IMR-90 (cell line): Measurements from ENCODE around the gene SBF1. TPM values are rescaled to one million over a fixed set of nuclear protein-coding genes. Genes with fewer than 3 reads are reported as not detected.

Experiments used
- ATAC-seq: fragments of 200-7000 bp; cut with Tn5 transposase; 2 replicates; pipeline ENCODE4 v1.9.1; 2020; ENCODE audit warnings: low read depth, mild to moderate bottlenecking, moderate library complexity
- BruUV-seq: library from RNA; stranded (reverse); fragments of 400-500 nt; replicated peaks from 2 replicates; lab custom pipeline; 2021; lab: Mats Ljungman, UMichigan
- CTCF ChIA-PET: fragments of 300-600 bp; formaldehyde crosslinking; extraction: SDS; loops from one replicate; lab custom pipeline; 2021; ENCODE audit warnings: antibody characterized with exemption; lab: Yijun Ruan, JAX
- POLR2A ChIA-PET: fragments of 300-600 bp; sonication (Branson Sonifier 250); formaldehyde crosslinking; loops from one replicate; lab custom pipeline; 2022; ENCODE audit warnings: antibody characterized with exemption; ENCODE audit not compliant: unreplicated experiment; lab: Charles Lee
- DNase-seq: peaks from one replicate; pipeline ENCODE4 v3.0.0; 2013
- H2AFZ ChIP-seq: replicated peaks from 2 replicates; pipeline ENCODE3; 2013; ENCODE audit warnings: low read length, mild to moderate bottlenecking; ENCODE audit not compliant: poor library complexity
- H2AK5ac ChIP-seq: 2 replicates; pipeline ENCODE4 v1.6.1; 2013; ENCODE audit warnings: low read depth, low read length, inconsistent platforms
- H2AK9ac ChIP-seq: replicated peaks from 2 replicates; pipeline ENCODE3; 2013; ENCODE audit warnings: mild to moderate bottlenecking, low read depth, low read length, moderate library complexity; ENCODE audit not compliant: poor library complexity
- H2BK120ac ChIP-seq: 2 replicates; pipeline ENCODE4 v1.6.1; 2013; ENCODE audit warnings: low read depth, low read length, inconsistent platforms
- H2BK15ac ChIP-seq: 3 replicates; pipeline ENCODE4 v1.6.1; 2013; ENCODE audit warnings: low read depth, low read length, inconsistent platforms
- H2BK20ac ChIP-seq: 2 replicates; pipeline ENCODE4 v1.6.1; 2013; ENCODE audit warnings: low read depth, mild to moderate bottlenecking, inconsistent platforms, low read length, moderate library complexity
- H2BK5ac ChIP-seq: 2 replicates; pipeline ENCODE4 v1.6.1; 2013; ENCODE audit warnings: mild to moderate bottlenecking, low read depth, low read length, inconsistent platforms; ENCODE audit not compliant: poor library complexity, severe bottlenecking
- H3K14ac ChIP-seq: replicated peaks from 2 replicates; pipeline ENCODE4 v1.6.1; 2013; ENCODE audit warnings: low read depth, low read length, inconsistent platforms
- H3K18ac ChIP-seq: 2 replicates; pipeline ENCODE4 v1.6.1; 2013; ENCODE audit warnings: low read depth, low read length, control low read depth
- H3K23ac ChIP-seq: 2 replicates; pipeline ENCODE4 v1.6.1; 2013; ENCODE audit warnings: low read depth, low read length, inconsistent platforms
- H3K27ac ChIP-seq: 2 replicates; pipeline ENCODE4 v1.5.1; 2013; ENCODE audit warnings: mild to moderate bottlenecking, control low read depth, low read length; ENCODE audit not compliant: insufficient read depth
- H3K27me3 ChIP-seq: 2 replicates; pipeline ENCODE4 v1.6.1; 2013; ENCODE audit warnings: low read length; ENCODE audit not compliant: control insufficient read depth, insufficient read depth
- H3K36me3 ChIP-seq: 2 replicates; pipeline ENCODE4 v1.6.1; 2013; ENCODE audit warnings: low read length, mixed read lengths; ENCODE audit not compliant: control insufficient read depth, insufficient read depth
- H3K4ac ChIP-seq: 2 replicates; pipeline ENCODE4 v1.6.1; 2013; ENCODE audit warnings: low read depth, low read length, inconsistent platforms
- H3K4me1 ChIP-seq: 2 replicates; pipeline ENCODE4 v1.6.1; 2013; ENCODE audit warnings: low read length, mixed read lengths; ENCODE audit not compliant: control insufficient read depth, insufficient read depth
- H3K4me2 ChIP-seq: 2 replicates; pipeline ENCODE4 v1.6.1; 2013; ENCODE audit warnings: low read depth, mild to moderate bottlenecking, control low read depth, low read length, moderate library complexity
- H3K4me3 ChIP-seq: 2 replicates; pipeline ENCODE4 v1.5.1; 2013; ENCODE audit warnings: low read depth, mild to moderate bottlenecking, control low read depth, low read length, moderate library complexity; ENCODE audit not compliant: insufficient read depth
- H3K56ac ChIP-seq: 2 replicates; pipeline ENCODE4 v1.6.1; 2013; ENCODE audit warnings: low read length, inconsistent platforms; ENCODE audit not compliant: insufficient read depth; ENCODE audit errors: extremely low read depth
- H3K79me1 ChIP-seq, 2 experiments: 2 replicates each; pipeline ENCODE4 v1.6.1; 2013; ENCODE audit warnings: low read length in 2 of 2, inconsistent platforms in 1 of 2, low read depth in 1 of 2
- H3K9ac ChIP-seq: 2 replicates; pipeline ENCODE4 v1.6.1; 2013; ENCODE audit warnings: low read depth, low read length, control low read depth
- H3K9me1 ChIP-seq: 2 replicates; pipeline ENCODE4 v1.6.1; 2013; ENCODE audit warnings: low read length, inconsistent platforms; ENCODE audit not compliant: insufficient read depth
- H3K9me3 ChIP-seq: 2 replicates; pipeline ENCODE4 v1.6.1; 2013; ENCODE audit warnings: low read length; ENCODE audit not compliant: control insufficient read depth, insufficient read depth
- H4K20me1 ChIP-seq: 2 replicates; pipeline ENCODE4 v1.6.1; 2013; ENCODE audit warnings: low read length, inconsistent platforms; ENCODE audit not compliant: insufficient read depth
- H4K5ac ChIP-seq: 2 replicates; pipeline ENCODE4 v1.6.1; 2013; ENCODE audit warnings: mild to moderate bottlenecking, low read depth, low read length, control low read depth
- H4K8ac ChIP-seq, 2 experiments: 2 replicates each; pipeline ENCODE4 v1.6.1; 2013; ENCODE audit warnings: low read depth in 2 of 2, low read length in 2 of 2, control low read depth in 1 of 2, inconsistent platforms in 1 of 2
- H4K91ac ChIP-seq: 2 replicates; pipeline ENCODE4 v1.6.1; 2013; ENCODE audit warnings: low read depth, low read length, inconsistent platforms; ENCODE audit not compliant: insufficient read depth
- CEBPB ChIP-seq: IDR thresholded peaks from 2 replicates; pipeline ENCODE4 v1.6.1; 2012; ENCODE audit warnings: low read depth, low read length, improper control_type of control experiment
- CHD1 ChIP-seq: IDR thresholded peaks from 2 replicates; pipeline ENCODE4 v1.6.1; 2012; ENCODE audit warnings: low read depth, low read length, improper control_type of control experiment
- ELK1 ChIP-seq: fragments of 150-350 bp; IDR thresholded peaks from 2 replicates; pipeline ENCODE4 v1.6.1; 2016; ENCODE audit warnings: low read depth, mild to moderate bottlenecking, low read length, moderate library complexity, borderline replicate concordance
- FOS ChIP-seq: fragments of 150-350 bp; IDR thresholded peaks from 2 replicates; pipeline ENCODE4 v1.6.1; 2016; ENCODE audit warnings: low read depth, low read length
- MAFK ChIP-seq: IDR thresholded peaks from 2 replicates; pipeline ENCODE4 v1.6.1; 2012; ENCODE audit warnings: low read depth, low read length, improper control_type of control experiment
- MAZ ChIP-seq: IDR thresholded peaks from 2 replicates; pipeline ENCODE4 v1.6.1; 2012; ENCODE audit warnings: low read depth, mild to moderate bottlenecking, low read length, improper control_type of control experiment, moderate library complexity, borderline replicate concordance
- MXI1 ChIP-seq: IDR thresholded peaks from 2 replicates; pipeline ENCODE4 v1.6.1; 2012; ENCODE audit warnings: low read depth, mild to moderate bottlenecking, low read length, moderate library complexity, borderline replicate concordance
- NFE2L2 ChIP-seq: fragments of 150-350 bp; IDR thresholded peaks from 2 replicates; pipeline ENCODE4 v1.6.1; 2016; ENCODE audit warnings: low read depth, mild to moderate bottlenecking, low read length
- POLR2A ChIP-seq: IDR thresholded peaks from 2 replicates; pipeline ENCODE4 v1.6.1; 2012; ENCODE audit warnings: mild to moderate bottlenecking, low read depth, low read length
- RCOR1 ChIP-seq: IDR thresholded peaks from 2 replicates; pipeline ENCODE4 v1.6.1; 2012; ENCODE audit warnings: mild to moderate bottlenecking, low read length, improper control_type of control experiment; ENCODE audit not compliant: insufficient replicate concordance
- RFX5 ChIP-seq: IDR thresholded peaks from 2 replicates; pipeline ENCODE4 v1.8.0; 2012; ENCODE audit warnings: low read depth, mild to moderate bottlenecking, low read length, moderate library complexity
- SMC3 ChIP-seq: fragments of 150-350 bp; IDR thresholded peaks from 2 replicates; pipeline ENCODE4 v1.6.1; 2016; ENCODE audit warnings: low read depth, mild to moderate bottlenecking, antibody characterized with exemption, low read length, moderate library complexity
- USF2 ChIP-seq: fragments of 150-350 bp; IDR thresholded peaks from 2 replicates; pipeline ENCODE4 v1.6.1; 2017; ENCODE audit warnings: mild to moderate bottlenecking, antibody characterized with exemption, low read length, low read depth
- WGBS, 2 experiments: methylation state at CpG; one replicate each; pipeline versions ENCODE4 v1.1.5 to v1.1.7; 2013; ENCODE audit warnings: missing lambda C conversion rate in 2 of 2; ENCODE audit not compliant: insufficient read length in 1 of 2; ENCODE audit errors: extremely low coverage in 2 of 2; 5-methylcytosine and 5-hydroxymethylcytosine counted together
- dilution Hi-C: fragments of 300-500 bp; cut with HindIII; formaldehyde crosslinking; loops from one replicate; pipeline ENCODE4 v1.14.3; 2018; ENCODE audit warnings: low sequenced_read_pairs; ENCODE audit not compliant: unreplicated experiment
- in situ Hi-C: fragments of 300-500 bp; cut with MboI; formaldehyde crosslinking; loops from 3 replicates; pipeline ENCODE4 v1.14.3; 2019; ENCODE audit warnings: low sequenced_read_pairs, inconsistent platforms, mixed read lengths
- intact Hi-C: fragments of 100-400 bp; cut with micrococcal nuclease; formaldehyde crosslinking; loops from 2 replicates; pipeline ENCODE4 v1.10.0; 2022
- polyA plus RNA-seq, 3 experiments: library from polyadenylated mRNA; depleted of rRNA; stranded (reverse); fragments of >200 nt; gene quantifications; 2 replicates each; pipeline ENCODE4 v1.2.3, GENCODE V29; 2012; ENCODE audit warnings: low replicate concordance in 1 of 3
- total RNA-seq: library from RNA; depleted of rRNA; stranded (reverse); fragments of >200 nt; gene quantifications from 2 replicates; pipeline ENCODE4 v1.2.3, GENCODE V29; 2012

Gene SBF1
- total and polyA plus RNA-seq, 2 of the 4 experiments (the other 2 are of a cell fraction): 21.5 to 33.2 TPM

- Histone ChIP-seq H3K9ac (no peak overlapping the region), H2BK120ac (no peak overlapping the region), H2BK15ac (no peak overlapping the region), H3K23ac (no peak overlapping the region), H4K8ac (no peak overlapping the region), H3K56ac (no peak overlapping the region), H2AFZ (no peak overlapping the region), H4K5ac (no peak overlapping the region), H3K79me1 (peaks cover 30 to 42% of the 10 kb centered on the region in 2 experiments), H3K27me3 (no peaks in the 10 kb centered on the region), H4K20me1 (peaks cover 4% of the 10 kb centered on the region), H2BK20ac (no peak overlapping the region), H3K14ac (no peak overlapping the region), H3K4ac (no peak overlapping the region), H3K9me1 (peaks cover 4% of the 10 kb centered on the region; the same call in 1 of the 2 replicates), H2AK5ac (no peak overlapping the region), H3K4me3 (no peak overlapping the region), H4K91ac (no peak overlapping the region), H3K4me1 (no peaks in the 10 kb centered on the region), H2BK5ac (no peak overlapping the region), H3K4me2 (no peak overlapping the region), H3K18ac (no peak overlapping the region), H3K27ac (no peak overlapping the region), H3K36me3 (peaks cover 26% of the 10 kb centered on the region), H2AK9ac (no peak overlapping the region), H3K9me3 (no peaks in the 10 kb centered on the region)
- 100% methylated on average over 5 of the region's 8 CpGs; no CpG with 5 or more reads in 1 of the 2 experiments for WGBS, 2 experiments
- dilution Hi-C loops (no loop called here), in situ Hi-C loops (no loop called here), intact Hi-C loops (no loop called here)
- POLR2A ChIA-PET: interaction anchor here (0.6 to 0.7 kb wide), 2 partner anchors 14 to 19 kb away, joined by 3 read pairs; partner anchors contain the start of gene TYMP
- TF ChIP-seq RFX5 (no peak), USF2 (no peak), SMC3 (no peak), CHD1 (no peak), MAZ (no peak), CEBPB (no peak), FOS (no peak), POLR2A (no peak), RCOR1 (no peak), NFE2L2 (no peak), ELK1 (no peak), MXI1 (no peak), MAFK (no peak)
- CTCF ChIA-PET: no interaction called here
- no TSS peak for BruUV-seq
- no peak for DNase-seq
- no peak for ATAC-seq
Observed at GRCh38 chr22:50516068-50516467, 41.2 kb upstream of the SBF1 start.
